Upper lobe of left lung (tissue), 4 donors: ENCODE measurements around the gene IFTAP.

Experiments used
- CTCF ChIP-seq, 6 experiments: fragments of 450-650 bp in 4 of 6; fragments of 200-600 bp in 2 of 6; sonication (generic) in 2 of 6; IDR thresholded peaks; one replicate each; pipeline ENCODE4 v1.5.1; 2016 to 2019; ENCODE audit warnings: antibody characterized with exemption in 6 of 6
- EP300 ChIP-seq, 4 donors: sonication (generic); formaldehyde crosslinking; IDR thresholded peaks; one replicate each; pipeline ENCODE4 v1.5.1; 2017; ENCODE audit warnings: antibody characterized with exemption in 4 of 4, control low read depth in 2 of 4
- POLR2A ChIP-seq, 4 donors: fragments of 450-650 bp; IDR thresholded peaks; one replicate each; pipeline ENCODE4 v1.5.1; 2016 to 2017; ENCODE audit warnings: antibody characterized with exemption in 4 of 4, mild to moderate bottlenecking in 2 of 4

- no peak for TF ChIP-seq CTCF (IDR thresholded peaks at IDR 0.05)
- no peak for TF ChIP-seq POLR2A (IDR thresholded peaks at IDR 0.05)
- no peak for TF ChIP-seq EP300 (IDR thresholded peaks at IDR 0.05)
These were observed 7.8 kb downstream of the IFTAP start for GRCh38 chr11:36602135-36602534.
